Keratinocyte (primary cell): Measurements from ENCODE around the gene PDS5B. TPM values are rescaled to one million over a fixed set of nuclear protein-coding genes. Genes with fewer than 3 reads are reported as not detected.

Source experiments
- DNase-seq: peaks from one replicate; pipeline ENCODE4 v3.0.0-alpha.2; 2011; ENCODE audit warnings: low read depth, missing footprints, low spot score
- FAIRE-seq: peaks from 2 replicates; lab custom pipeline; 2011; peaks lifted over from hg19 to GRCh38; lab: Jason Lieb, UNC
- H2AFZ ChIP-seq: 2 replicates; pipeline ENCODE4 v1.6.0; 2012; ENCODE audit warnings: low read length, control low read depth, inconsistent platforms; ENCODE audit not compliant: control insufficient read depth
- H3K27ac ChIP-seq: 2 replicates; pipeline ENCODE4 v1.5.1; 2011; ENCODE audit warnings: low read length; ENCODE audit not compliant: control insufficient read depth, insufficient read depth
- H3K27me3 ChIP-seq: 3 replicates; pipeline ENCODE4 v1.6.0; 2011; ENCODE audit warnings: low read length; ENCODE audit not compliant: control insufficient read depth, insufficient read depth; ENCODE audit errors: extremely low read depth
- H3K36me3 ChIP-seq, 2 experiments: 2 replicates in 1 of 2; 3 replicates in 1 of 2; pipeline ENCODE4 v1.5.1; 2011; ENCODE audit warnings: low read length in 2 of 2, mild to moderate bottlenecking in 1 of 2; ENCODE audit not compliant: control insufficient read depth in 2 of 2, insufficient read depth in 2 of 2; ENCODE audit errors: extremely low read depth in 1 of 2
- H3K4me1 ChIP-seq: 3 replicates; pipeline ENCODE4 v1.5.1; 2011; ENCODE audit warnings: low read length; ENCODE audit not compliant: control insufficient read depth, insufficient read depth; ENCODE audit errors: extremely low read depth
- H3K4me2 ChIP-seq: 3 replicates; pipeline ENCODE4 v1.6.0; 2011; ENCODE audit warnings: low read depth, low read length; ENCODE audit not compliant: control insufficient read depth, insufficient read depth; ENCODE audit errors: extremely low read depth
- H3K4me3 ChIP-seq, 3 experiments: fragments of 200-600 bp in 1 of 3; sonication (generic) in 1 of 3; 2 replicates in 2 of 3; 3 replicates in 1 of 3; pipeline ENCODE4 v1.5.1; 2011 to 2016; ENCODE audit warnings: low read length in 3 of 3, mild to moderate bottlenecking in 3 of 3, control low read depth in 2 of 3, inconsistent platforms in 1 of 3, low read depth in 1 of 3, mixed read lengths in 1 of 3, mixed run types in 1 of 3, moderate library complexity in 1 of 3; ENCODE audit not compliant: control insufficient read depth in 2 of 3, insufficient read depth in 2 of 3; ENCODE audit errors: extremely low read depth in 1 of 3
- H3K79me2 ChIP-seq: 2 replicates; pipeline ENCODE4 v1.6.0; 2012; ENCODE audit warnings: low read length; ENCODE audit not compliant: control insufficient read depth, insufficient read depth
- H3K9ac ChIP-seq: 3 replicates; pipeline ENCODE4 v1.6.0; 2011; ENCODE audit warnings: low read length; ENCODE audit not compliant: control insufficient read depth, insufficient read depth; ENCODE audit errors: extremely low read depth
- H3K9me1 ChIP-seq: 3 replicates; pipeline ENCODE4 v1.6.0; 2011; ENCODE audit warnings: low read length; ENCODE audit not compliant: control insufficient read depth, insufficient read depth; ENCODE audit errors: extremely low read depth
- H3K9me3 ChIP-seq: 2 replicates; pipeline ENCODE4 v1.5.1; 2012; ENCODE audit warnings: low read depth, low read length; ENCODE audit not compliant: control insufficient read depth
- H4K20me1 ChIP-seq: 3 replicates; pipeline ENCODE4 v1.6.0; 2011; ENCODE audit warnings: low read length; ENCODE audit not compliant: control insufficient read depth, insufficient read depth; ENCODE audit errors: extremely low read depth
- CTCF ChIP-seq, 3 experiments: IDR thresholded peaks in 1 of 3; conservative IDR thresholded peaks in 1 of 3; optimal IDR thresholded peaks in 1 of 3; 2 replicates in 2 of 3; 3 replicates in 1 of 3; pipeline versions ENCODE3 to v1.5.1; 2011; ENCODE audit warnings: low read length in 3 of 3, mild to moderate bottlenecking in 3 of 3, moderate library complexity in 2 of 3, control low read depth in 1 of 3, inconsistent platforms in 1 of 3; ENCODE audit not compliant: insufficient read depth in 2 of 3; ENCODE audit errors: extremely low read depth in 1 of 3
- EZH2 ChIP-seq: IDR thresholded peaks from one replicate; pipeline ENCODE4 v1.6.1; 2012; ENCODE audit warnings: inconsistent platforms, mild to moderate bottlenecking, low read length, moderate library complexity
- dilution Hi-C: fragments of 300-500 bp; cut with MboI; formaldehyde crosslinking; loops from one replicate; pipeline ENCODE4 v1.7.0; 2020; ENCODE audit warnings: low sequenced_read_pairs; ENCODE audit not compliant: extremely low pct_ligation_motif_present
- polyA plus RNA-seq, 5 experiments: library from polyadenylated mRNA; depleted of rRNA in 3 of 5; stranded (reverse) in 3 of 5; stranded (forward) in 1 of 5; unstranded in 1 of 5; fragments of >200 nt; gene quantifications; 1 replicate in 1 of 5; 2 replicates in 3 of 5; 3 replicates in 1 of 5; pipeline versions ENCODE4 v1.2.1 to v1.2.3, GENCODE V29; 2011 to 2012; ENCODE audit warnings: missing spikeins in 2 of 5, low read depth in 1 of 5, low replicate concordance in 1 of 5

The PDS5B gene
- polyA plus RNA-seq, 1 donor (not counting 4 experiments of a cell fraction or from before 2014, with no cell fraction given): 6.9 TPM

GRCh38 chr13:32802159-32802558, 215.9 kb downstream of the PDS5B start:
- Histone ChIP-seq H3K9me1 (no peaks in the 10 kb centered on the region), H3K9ac (no peak overlapping the region), H4K20me1 (no peaks in the 10 kb centered on the region), H3K36me3 (no peaks in the 10 kb centered on the region), H3K79me2 (no peaks in the 10 kb centered on the region), H3K4me1 (no peaks in the 10 kb centered on the region), H3K4me3 (no peak overlapping the region), H3K27me3 (no peaks in the 10 kb centered on the region), H3K27ac (no peak overlapping the region), H3K9me3 (no peaks in the 10 kb centered on the region), H2AFZ (peak overlapping the region; percentile 11), H3K4me2 (no peak overlapping the region)
- FAIRE-seq: no peak
- dilution Hi-C loops: no loop called here
- TF ChIP-seq EZH2 (no peak), CTCF (optimal IDR thresholded peaks at IDR 0.05 in 1 of 3, IDR thresholded peaks at IDR 0.05 in 1 of 3, conservative IDR thresholded peaks at IDR 0.05 in 1 of 3; ENCODE audit: extremely low read depth in 1 of 3, insufficient read depth in 2 of 3, low read length in 3 of 3) (no peak)
- DNase-seq: no peak

DNA sequence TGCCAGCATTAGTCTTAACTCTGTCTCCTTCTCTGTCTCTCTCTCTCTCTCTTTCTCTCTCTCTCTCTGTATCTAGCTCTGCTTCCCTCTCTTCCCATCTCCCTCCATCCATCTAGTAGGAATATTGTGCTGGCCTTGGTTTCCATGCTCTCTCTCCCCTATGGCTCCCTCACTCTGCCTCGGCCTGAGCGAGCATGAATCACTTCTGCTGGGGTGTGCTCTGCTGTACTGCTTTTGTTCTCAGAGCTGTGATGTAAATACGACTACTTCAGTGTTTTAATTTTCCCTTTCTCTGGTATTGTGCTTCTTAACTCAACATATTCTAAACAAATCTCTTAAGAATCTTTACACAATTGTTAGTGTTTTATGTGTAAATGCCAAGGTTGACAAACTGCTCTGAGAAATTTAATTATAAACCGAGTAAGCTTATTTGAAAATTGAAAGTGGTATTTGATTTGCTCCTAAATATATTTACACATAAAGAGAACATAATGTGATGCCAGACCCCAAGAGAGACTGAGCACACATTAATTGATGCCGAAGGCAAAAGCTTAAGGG, 218.5 kb downstream of the PDS5B start:
- Histone ChIP-seq H3K27me3 (no peaks in the 10 kb centered on the region), H3K79me2 (no peaks in the 10 kb centered on the region), H2AFZ (no peak overlapping the region), H3K9me1 (no peaks in the 10 kb centered on the region), H4K20me1 (no peaks in the 10 kb centered on the region), H3K9me3 (no peaks in the 10 kb centered on the region), H3K4me3 (no peak overlapping the region), H3K4me1 (no peaks in the 10 kb centered on the region), H3K27ac (no peak overlapping the region), H3K9ac (no peak overlapping the region), H3K4me2 (no peak overlapping the region), H3K36me3 (no peaks in the 10 kb centered on the region)
- DNase-seq (no peak), FAIRE-seq (peak; percentile 53)
- TF ChIP-seq EZH2 (no peak), CTCF (optimal IDR thresholded peaks at IDR 0.05 in 1 of 3, IDR thresholded peaks at IDR 0.05 in 1 of 3, conservative IDR thresholded peaks at IDR 0.05 in 1 of 3; ENCODE audit: extremely low read depth in 1 of 3, insufficient read depth in 2 of 3, low read length in 3 of 3) (no peak)
- dilution Hi-C loops: no loop called here
